Left renal cortex interstitium (tissue), 4 donors: ENCODE results near the gene ERVH48-1. TPM values are rescaled to one million over a fixed set of nuclear protein-coding genes. Genes with fewer than 3 reads are reported as not detected.
"Not testable (repeated sequence)": the region's sequence is repeated elsewhere in the genome, so short reads cannot be mapped to it uniquely, and the experiment has no call there.

Experiments used
- DNase-seq, 4 donors: peaks; one replicate each; pipeline ENCODE4 v3.0.0-alpha.2; 2013; ENCODE audit warnings: low read depth in 4 of 4, low spot score in 2 of 4, missing footprints in 1 of 4
- polyA plus RNA-seq, 4 donors: library from polyadenylated mRNA; unstranded; fragments of 120-200 nt; gene quantifications; one replicate each; pipeline ENCODE4 v1.2.1, GENCODE V29; 2013; ENCODE audit not compliant: insufficient read length in 4 of 4

ERVH48-1 gene
- polyA plus RNA-seq: 1 to 10 TPM in 2 of 4 donors, under 1 TPM in 2; 0.13 to 1.8 (median 0.98) TPM

DNA sequence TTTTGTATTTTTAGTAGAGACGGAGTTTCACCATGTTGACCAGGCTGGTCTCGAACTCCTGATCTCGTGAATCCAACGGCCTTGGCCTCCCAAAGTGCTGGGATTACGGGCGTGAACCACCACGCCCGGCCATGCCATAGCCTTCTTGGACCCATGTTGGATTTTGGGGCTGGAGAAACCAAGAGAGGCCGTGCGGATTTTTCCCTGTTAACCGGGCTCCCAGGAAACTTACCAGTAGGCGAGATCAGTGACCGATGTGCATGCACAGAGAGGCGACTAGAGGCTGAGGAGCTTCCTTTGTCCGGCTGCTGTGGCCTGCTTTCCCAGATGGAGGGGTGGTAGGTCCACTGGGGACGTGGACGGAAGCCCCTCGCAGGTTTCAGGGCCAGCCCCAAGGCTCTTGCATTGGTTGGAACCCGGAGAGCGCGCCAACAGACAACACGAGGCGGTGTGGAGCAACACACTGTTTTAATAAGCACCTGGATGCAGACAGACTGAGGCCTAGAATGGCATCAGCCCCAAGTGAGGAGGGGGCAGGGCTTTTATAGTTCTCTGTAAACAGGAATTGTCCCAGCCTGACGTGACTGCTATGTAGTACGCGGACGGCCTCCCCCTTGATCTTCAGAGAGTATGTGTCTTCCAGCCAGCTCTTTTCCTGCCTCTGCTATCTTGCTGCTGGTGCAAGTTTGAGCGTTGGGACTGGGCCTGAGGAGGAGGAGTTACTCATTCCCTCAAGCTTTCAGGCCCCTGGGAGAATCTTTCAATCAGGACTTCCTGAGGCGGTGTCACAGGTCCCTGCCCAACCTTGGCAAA is at the start of gene ERVH48-1:
Gene ERVH48-1, minus strand, starts transcription at position 517 of the 813 bp plus-strand sequence. CDS start 6,624 bp downstream, outside the sequence.
- no peak for DNase-seq

DNA sequence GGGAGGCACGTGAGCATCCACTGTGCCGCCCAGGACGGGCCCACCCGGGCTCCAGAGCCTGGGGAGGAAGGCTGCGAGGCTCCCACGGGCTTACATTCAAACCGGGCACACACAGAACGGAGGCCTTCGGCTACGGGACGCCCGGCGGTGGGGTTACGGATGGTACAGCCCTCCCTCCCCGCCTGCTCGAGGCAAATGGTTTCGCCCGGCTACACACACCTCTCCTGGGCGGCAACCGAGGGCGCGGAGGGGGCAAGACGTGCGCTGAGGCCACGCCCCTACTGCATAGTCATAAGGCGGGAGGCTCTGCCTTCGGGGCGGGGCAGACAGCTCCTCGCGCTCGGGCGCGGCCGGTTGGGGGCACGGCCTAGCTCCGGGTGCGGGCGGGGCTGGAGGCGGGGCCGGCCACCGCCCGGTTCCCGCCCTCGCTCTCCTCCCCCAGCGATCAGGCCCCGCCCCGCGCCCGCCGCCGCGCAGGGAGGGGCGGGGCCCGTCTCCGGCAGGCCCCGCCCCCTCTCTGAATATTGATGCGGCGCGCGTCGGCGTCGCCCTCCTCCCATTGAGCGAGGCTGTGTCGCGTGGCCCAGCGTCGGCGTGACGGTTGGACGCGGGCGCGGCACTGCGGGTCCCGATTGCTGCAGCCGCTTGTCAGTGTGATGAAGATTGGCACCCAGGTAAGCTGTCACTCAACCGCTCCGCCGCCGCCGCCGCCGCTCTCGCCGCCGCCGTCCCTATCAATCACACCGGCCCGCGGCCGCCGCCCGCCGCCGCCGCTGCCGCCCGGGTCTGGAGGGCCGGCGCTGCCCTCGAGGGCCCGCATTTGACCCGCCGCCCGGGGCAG is 48.8 kb upstream of the ERVH48-1 start, which contains the start of gene PKNOX1:
Gene PKNOX1, plus strand, starts transcription at position 572 of the 841 bp plus-strand sequence. CDS start 29,820 bp downstream, outside the sequence.
- peak; percentile 85 to 96 (median 92) for DNase-seq

DNA sequence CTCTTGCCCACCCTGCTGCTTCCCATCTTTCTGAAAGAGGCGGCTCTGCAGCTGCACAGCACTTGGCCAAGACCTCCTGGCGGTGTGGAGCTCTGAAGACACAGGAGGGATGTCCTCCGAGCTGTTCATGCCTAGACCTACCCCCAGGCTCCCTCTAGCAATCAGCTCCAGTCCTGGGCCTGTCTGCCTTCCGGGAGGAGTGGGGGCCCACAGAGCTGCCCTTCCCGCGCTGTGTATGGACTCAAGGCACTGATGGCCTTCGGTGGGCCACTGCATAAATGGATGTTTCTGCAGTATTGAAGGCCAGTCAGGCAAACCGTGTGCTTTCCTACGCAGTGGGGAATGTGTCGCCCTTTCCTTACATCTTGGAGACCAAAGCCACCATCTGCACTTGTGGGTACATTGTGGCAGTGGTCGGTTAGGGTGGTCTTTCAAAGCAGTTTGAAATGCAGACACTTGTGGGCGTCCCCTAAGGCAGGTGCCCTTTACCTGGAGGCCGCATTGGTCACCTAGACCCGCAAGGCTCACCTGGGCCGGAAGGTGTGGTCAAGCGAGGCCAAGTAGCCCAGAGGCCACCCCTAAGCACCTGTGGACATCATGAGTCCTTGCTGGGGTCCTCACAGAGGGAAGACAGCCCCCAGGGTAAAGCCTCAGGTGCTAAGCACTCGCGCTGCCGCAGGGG is 48.0 kb upstream of the ERVH48-1 start:
- no peak for DNase-seq

DNA sequence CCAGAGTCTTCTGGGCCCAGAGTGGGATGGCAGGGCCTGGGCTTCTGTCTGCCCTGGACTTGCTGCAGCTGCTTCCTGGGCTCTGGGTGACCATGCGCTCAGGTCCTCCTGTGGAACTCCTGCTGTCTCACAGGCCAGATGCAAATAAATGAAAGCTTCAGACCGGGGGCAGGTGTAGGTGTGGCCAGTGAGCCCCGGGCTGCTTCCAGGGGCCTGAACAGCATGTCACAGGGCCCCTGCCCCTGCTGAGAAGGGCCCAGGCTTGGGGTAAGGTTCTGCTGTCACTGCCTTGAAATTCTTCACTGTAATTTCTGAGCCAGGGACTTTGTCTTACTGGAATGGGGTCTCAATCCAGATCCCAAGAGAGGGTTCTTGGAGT is 46.5 kb upstream of the ERVH48-1 start:
- no peak for DNase-seq

DNA sequence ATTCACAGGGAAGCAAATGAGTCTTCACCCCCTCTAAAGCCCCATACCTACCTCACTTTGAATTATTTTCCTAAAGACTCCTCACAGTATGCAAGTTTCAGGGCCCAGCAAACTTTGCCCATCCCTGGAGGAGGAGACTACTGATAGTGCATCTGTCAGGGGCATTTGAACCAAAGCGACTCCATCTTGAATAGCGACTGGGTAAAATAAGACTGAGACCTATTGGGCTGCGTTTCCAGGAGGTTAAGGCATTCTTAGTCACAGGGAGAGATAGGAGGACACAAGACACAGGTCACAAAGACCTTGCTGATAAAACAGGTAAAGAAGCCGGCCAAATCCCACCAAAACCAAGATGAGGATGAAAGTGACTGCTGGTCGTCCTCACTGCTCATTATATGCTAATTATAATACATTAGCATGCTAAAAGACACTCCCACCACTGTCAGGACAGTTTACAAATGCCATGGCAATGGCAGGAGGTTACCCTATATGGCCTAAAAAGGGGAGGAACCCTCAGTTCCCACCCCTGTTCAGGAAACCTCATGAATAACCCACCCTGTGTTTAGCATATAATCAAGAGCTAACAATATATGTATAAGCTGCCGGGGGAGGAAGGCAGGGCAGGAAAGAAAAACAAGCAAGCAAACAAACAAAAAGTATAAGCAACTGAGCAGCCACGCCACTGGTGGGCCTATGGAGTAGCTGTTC is 45.7 kb upstream of the ERVH48-1 start:
- no peak for DNase-seq

DNA sequence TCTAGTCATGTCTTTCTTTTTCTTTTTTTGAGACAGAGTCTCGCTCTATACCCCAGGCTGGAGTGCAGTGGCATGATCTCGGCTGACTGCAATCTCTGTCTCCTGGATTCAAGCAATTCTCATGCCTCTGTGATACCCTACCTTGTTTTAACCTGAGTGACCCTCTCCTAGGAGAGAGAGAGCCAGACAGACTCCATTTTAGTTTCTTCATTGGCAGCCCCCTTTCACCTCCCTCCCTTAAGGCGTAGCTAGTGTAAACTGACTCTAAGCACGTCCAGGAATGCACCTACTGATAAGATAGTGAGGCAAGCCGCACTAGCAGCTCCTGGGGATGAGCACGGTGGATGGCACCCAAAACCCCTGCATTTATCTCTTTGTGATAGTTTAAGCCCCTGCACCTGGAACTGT is 43.8 kb upstream of the ERVH48-1 start:
- no peak for DNase-seq

DNA sequence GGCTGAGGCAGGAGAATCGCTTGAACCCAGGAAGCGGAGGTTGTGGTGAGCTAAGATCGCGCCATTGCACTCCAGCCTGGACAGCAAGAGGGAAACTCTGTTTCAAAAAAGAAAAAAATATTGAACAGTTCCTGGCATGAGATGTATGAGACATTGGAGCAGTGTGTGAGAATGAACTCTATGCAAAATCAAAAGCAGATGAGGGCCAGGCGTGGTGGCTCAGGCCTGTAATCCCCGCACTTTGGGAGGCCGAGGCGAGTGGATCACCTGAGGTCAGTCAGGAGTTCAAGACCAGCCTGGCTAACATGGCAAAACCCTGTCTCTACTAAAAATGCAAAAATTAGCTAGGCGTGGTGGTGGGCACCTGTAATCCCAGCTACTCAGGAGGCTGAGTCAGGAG is 42.2 kb upstream of the ERVH48-1 start:
- not testable (repeated sequence) for DNase-seq

DNA sequence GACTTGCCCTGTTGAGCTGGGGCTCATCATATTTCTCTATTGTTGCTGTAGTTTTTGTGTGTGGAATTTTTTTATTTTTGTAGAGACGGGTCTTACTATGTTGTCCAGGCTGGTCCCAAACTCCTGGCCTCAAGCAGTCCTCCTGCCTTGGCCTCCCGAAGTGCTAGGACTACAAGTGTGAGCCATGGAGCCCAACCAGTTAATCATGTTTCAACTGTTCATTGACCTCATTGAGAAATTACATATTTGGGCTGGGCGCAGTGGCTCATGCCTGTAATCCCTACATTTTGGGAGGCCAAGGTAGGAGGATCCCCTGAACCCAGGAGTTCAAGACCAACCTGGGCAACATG is 39.8 kb upstream of the ERVH48-1 start:
- DNase-seq: no peak

DNA sequence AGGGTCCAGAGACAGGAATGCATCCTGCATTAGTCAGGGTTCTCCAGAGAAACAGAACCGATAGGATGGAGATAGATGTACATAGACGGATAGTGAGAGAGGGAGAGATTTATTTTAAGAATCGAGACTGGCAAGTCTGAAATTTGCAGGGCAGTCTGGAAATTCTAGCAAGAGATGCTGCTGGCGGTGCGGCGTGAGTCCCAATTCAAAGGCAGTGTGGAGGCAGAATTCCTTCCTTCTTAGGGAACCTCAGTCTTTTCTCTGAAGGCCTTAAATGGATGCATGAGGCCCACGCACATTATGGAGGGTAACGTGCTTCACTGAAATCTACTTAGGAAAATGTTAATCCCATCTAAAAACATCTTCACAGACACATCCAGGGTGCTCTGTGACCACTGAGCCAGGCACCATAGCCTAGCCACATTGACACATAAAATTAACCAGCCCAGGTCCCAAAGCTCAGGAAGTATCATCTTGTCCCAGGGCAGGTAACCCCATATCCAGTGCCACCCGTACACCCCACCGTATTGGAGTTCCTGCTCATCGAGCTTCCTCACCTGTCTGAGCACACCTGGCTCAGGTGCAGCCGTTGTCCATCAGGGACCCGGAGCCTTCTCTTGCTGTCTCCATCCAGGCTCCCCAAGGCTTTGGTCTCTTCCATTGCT is 39.2 kb upstream of the ERVH48-1 start:
- DNase-seq: no peak

DNA sequence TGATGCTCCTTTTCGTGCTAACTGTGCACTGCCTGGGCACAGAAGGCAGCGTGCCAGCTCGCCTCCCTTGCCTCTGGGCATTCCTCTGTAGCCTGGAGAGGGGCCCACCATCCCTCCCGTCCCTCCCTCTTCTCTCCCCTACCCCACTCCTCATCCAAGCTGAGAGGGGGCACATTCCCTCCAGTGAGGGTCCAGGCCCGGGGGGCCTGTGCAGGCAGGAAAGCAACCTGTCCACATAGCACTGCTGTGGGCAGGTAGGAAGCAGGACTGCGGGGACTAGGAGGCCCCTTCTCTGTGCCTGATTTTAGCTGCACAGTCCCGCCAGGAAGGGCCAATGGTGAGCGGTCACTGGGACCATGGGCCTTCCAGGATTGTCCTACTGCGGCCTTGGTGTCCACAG is 38.7 kb upstream of the ERVH48-1 start:
- no peak for DNase-seq

DNA sequence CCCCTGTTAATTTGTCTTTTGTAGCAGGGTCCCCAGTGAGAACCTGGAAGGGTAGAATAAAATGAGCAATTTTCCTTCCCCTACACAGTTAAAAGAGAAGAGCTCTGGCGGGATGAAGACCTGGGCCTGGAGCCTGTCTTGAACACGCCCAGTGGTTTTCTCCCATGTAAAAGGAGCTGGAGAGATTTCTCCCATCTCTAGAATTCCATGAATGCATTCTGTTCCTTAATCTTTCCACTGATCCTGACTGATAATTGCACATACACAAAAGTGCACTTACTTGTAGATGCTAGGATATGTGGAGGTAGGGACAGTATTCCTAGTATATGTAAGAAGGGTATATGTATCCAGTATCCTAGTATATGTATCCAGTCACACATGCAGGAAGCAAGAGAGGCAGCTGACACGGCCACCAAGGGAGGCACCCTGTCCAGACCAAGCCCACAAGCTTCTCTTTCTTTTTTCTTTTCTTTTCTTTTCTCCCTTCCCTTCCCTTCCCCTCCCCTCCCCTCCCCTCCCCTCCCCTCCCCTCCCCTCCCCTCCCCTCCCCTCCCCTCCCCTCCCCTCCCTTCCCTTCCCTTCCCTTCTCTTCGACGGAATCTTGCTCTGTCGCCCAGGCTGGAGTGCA is 37.1 kb upstream of the ERVH48-1 start:
- DNase-seq: no peak

DNA sequence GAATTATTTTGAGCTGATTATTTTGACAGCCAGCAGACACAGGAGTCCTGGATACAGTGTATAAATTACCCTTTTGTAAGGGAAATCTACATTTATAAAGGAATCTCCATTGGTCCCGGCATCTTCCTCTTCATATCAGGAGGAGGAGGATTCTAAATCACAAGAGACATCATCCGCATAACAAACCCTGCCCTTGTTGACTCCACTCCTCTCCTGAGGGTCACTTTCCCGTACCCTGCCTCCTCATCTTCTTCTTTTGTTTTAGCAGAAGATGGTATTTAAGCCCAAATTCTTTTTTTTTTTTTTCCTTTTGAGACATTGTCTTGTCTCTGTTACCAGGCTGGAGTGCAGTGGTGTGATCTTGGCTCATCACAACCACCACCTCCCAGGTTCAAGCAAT is 34.3 kb upstream of the ERVH48-1 start:
- DNase-seq: no peak

DNA sequence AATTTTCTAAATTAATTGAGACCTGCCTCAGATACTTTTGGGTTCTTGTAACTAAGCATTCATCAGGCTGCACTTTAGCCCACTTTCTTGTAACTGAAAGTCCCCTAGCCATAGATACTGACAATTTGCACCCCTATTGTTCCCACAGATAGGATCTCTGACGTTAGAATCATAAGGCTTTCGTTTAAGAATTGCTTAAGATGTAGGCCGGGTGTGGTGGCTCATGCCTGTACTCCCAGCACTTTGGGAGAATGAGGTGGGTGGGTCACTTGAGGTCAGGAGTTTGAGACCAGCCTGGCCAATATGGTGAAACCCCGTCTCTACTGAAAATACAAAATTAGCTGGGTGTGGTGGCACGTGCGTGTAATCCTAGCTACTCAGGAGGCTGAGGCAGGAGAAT is 32.7 kb upstream of the ERVH48-1 start:
- not testable (repeated sequence) for DNase-seq

DNA sequence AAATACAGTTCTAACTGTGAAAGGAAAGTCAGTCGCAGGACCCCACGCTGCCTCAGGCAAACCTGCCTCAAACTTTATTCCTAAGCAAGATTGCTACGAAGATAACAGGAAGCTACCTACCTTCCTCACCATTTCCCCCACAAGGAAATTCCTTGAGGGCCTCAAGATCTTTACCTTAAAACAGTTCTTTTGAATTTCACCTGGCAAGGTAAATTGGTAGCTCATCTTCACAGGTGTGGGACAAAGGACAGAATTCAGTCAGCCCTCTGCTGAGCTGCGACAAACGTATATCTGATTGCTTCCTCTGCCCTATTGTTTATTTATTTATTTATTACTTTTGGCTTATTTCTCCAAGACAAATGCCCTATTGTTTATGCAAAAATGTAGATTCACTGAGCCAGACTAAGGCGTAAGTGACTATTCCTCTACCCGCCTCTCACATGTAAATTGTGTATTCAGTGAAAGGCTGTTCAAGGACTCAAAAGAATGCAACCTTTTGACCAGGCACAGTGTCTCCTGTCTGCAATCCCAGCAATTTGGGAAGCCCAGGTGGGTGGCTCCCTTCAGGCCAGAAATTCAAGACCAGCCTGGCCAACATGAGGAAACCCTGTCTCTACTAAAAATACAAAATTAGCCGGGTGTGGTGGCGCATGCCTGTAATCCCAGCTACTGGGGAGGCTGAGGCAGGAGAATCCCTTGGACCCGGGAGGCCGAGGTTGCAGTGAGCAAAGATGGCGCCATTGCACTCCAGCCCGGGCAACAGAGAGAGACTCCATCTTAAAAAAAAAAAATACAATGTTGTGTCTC is 31.6 kb upstream of the ERVH48-1 start:
- DNase-seq: no peak

DNA sequence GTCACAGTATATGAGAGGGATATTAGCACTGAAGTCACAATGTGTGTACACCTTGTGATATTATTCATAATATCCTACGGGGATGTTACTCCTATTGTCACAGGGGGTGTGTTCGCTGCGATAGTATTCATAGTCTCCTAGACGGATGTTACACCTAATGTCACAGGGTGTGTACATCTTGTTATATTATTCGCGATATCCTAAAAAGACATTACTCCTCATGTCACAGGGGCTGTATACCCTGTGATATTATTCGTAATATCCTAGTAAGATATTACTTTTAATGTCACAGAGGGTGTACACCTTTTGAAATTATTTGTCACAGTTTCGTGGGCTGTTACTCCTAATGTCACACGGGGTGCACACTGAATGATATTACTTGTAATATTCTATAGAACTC is 25.8 kb upstream of the ERVH48-1 start:
- not testable (repeated sequence) for DNase-seq

DNA sequence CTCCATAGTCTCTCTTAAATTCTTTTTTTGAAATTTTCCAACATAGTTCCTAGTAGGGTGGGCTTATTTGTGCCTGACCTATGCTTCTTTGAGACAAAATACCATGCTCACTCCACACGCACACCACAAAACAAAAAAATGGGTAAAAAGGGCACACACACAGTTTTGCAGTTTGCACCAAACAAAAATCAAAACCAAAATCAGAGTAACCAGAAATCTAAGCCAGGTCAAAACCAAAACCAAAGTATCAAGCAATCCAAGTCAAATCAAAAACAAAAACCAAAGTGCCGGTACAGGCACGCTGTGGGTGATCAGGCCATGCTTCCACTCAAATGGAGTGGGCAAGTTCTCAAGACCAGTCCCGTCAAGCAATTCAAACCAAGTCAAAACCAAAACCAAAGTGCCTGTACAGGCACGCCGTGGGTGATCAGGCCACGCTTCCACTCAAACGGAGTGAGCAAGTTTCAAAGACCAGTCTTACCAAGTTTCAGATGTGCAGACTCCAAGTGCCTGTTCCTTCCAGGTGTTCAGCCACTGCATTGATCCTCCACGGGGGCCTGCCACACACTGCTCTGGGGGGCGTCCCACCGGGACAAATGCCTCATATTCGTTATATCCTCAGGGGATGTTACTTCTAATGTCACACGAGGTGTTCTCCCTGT is 23.8 kb upstream of the ERVH48-1 start:
- DNase-seq: not testable (repeated sequence)

DNA sequence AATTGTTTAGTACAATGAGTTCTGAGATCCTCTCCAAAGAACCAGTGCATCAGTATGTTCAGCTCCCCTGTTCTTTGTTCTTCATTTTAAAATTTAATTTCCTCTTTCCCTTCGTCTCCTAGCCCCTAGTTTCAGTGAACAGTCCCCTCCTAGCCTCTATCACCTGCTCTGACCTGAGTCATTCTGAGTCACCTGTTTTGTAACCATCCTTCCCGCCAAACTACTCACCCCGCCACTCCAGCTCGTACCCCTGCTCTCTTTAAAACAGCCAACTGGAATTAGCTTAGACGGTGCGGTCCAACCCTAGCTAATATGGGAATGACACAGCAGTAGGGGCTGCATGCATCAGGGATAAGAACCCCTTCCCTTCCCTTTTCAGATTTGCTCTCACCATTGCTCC is 16.8 kb upstream of the ERVH48-1 start:
- no peak for DNase-seq

DNA sequence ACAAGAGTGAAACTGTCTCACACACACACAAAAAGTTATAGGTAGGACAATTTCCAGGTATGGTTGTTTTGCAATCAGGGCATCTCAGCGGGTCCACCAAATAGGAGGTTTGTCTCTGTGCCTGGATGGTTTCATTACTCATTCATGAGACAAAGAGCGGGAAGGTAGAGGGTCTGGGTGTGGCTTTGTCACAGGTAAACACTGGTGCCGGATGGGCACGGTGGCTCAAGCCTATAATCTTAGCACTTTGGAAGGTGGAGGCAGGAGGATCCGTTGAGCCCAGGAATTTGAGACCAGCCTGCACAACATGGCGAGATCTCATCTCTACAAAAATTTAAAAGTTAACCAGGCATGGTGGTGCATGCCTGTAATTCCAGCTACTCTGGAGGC is 16.3 kb upstream of the ERVH48-1 start:
- DNase-seq: no peak
